ENCODE data around the gene EHBP1.

EHBP1 gene

GRCh38 chr2:63053889-63054602 is 348.5 kb downstream of the EHBP1 start:
- H3K36me3 ChIP-seq (ENCODE audit: insufficient read depth, insufficient read length, low read length), result no peaks in the 10 kb centered on the region
- no peak for TF ChIP-seq ZNF274 (IDR thresholded peaks at IDR 0.05; ENCODE audit: low read depth, low read length)
- no peak for TF ChIP-seq YY1 (IDR thresholded peaks at IDR 0.05; ENCODE audit: insufficient read depth, insufficient read length)
- peak; percentile 95 for TF ChIP-seq SUZ12 (IDR thresholded peaks at IDR 0.05; ENCODE audit: extremely low read depth, insufficient read depth, insufficient read length)
- peaks cover 96% of the 10 kb centered on the region for H3K27me3 ChIP-seq (ENCODE audit: insufficient read depth, insufficient read length)
- peaks cover 13% of the 10 kb centered on the region for H3K4me1 ChIP-seq (ENCODE audit: insufficient read depth, insufficient read length)
- DNase-seq (ENCODE audit: low read depth, low spot score), result no peak
- no peak overlapping the region for H3K9ac ChIP-seq (ENCODE audit: insufficient read length, low read depth)
- H3K4me3 ChIP-seq (ENCODE audit: insufficient read length, low read depth), result no peak overlapping the region
- no peaks in the 10 kb centered on the region for H3K9me3 ChIP-seq (ENCODE audit: insufficient read depth, low read length)

GRCh38 chr2:63054841-63055225 is 349.3 kb downstream of the EHBP1 start:
- Histone ChIP-seq H3K27me3 (ENCODE audit: insufficient read depth, insufficient read length) (peaks cover 94% of the 10 kb centered on the region), H3K9me3 (ENCODE audit: insufficient read depth, low read length) (no peaks in the 10 kb centered on the region), H3K4me3 (ENCODE audit: insufficient read length, low read depth) (peak overlapping the region; percentile 47), H3K9ac (ENCODE audit: insufficient read length, low read depth) (no peak overlapping the region), H3K36me3 (ENCODE audit: insufficient read depth, insufficient read length, low read length) (no peaks in the 10 kb centered on the region), H3K4me1 (ENCODE audit: insufficient read depth, insufficient read length) (peaks cover 15% of the 10 kb centered on the region)
- no peak for DNase-seq (ENCODE audit: low read depth, low spot score)
- TF ChIP-seq YY1 (IDR thresholded peaks at IDR 0.05; ENCODE audit: insufficient read depth, insufficient read length), result no peak
- no peak for TF ChIP-seq ZNF274 (IDR thresholded peaks at IDR 0.05; ENCODE audit: low read depth, low read length)
- TF ChIP-seq SUZ12 (IDR thresholded peaks at IDR 0.05; ENCODE audit: extremely low read depth, insufficient read depth, insufficient read length), result no peak

GRCh38 chr2:63055226-63056106 is 350.0 kb downstream of the EHBP1 start:
- no peaks in the 10 kb centered on the region for H3K9me3 ChIP-seq (ENCODE audit: insufficient read depth, low read length)
- no peak for DNase-seq (ENCODE audit: low read depth, low spot score)
- H3K36me3 ChIP-seq (ENCODE audit: insufficient read depth, insufficient read length, low read length), result no peaks in the 10 kb centered on the region
- peaks cover 15% of the 10 kb centered on the region for H3K4me1 ChIP-seq (ENCODE audit: insufficient read depth, insufficient read length)
- peaks cover 97% of the 10 kb centered on the region for H3K27me3 ChIP-seq (ENCODE audit: insufficient read depth, insufficient read length)
- TF ChIP-seq SUZ12 (IDR thresholded peaks at IDR 0.05; ENCODE audit: extremely low read depth, insufficient read depth, insufficient read length) (peak; percentile 95), YY1 (IDR thresholded peaks at IDR 0.05; ENCODE audit: insufficient read depth, insufficient read length) (no peak), ZNF274 (IDR thresholded peaks at IDR 0.05; ENCODE audit: low read depth, low read length) (no peak)
- H3K4me3 ChIP-seq (ENCODE audit: insufficient read length, low read depth), result peak overlapping the region; percentile 47
- peak overlapping the region; percentile 42 for H3K9ac ChIP-seq (ENCODE audit: insufficient read length, low read depth)

GRCh38 chr2:63056107-63057050 is 350.9 kb downstream of the EHBP1 start:
- H3K27me3 ChIP-seq (ENCODE audit: insufficient read depth, insufficient read length), result peaks cover 98% of the 10 kb centered on the region
- H3K4me3 ChIP-seq (ENCODE audit: insufficient read length, low read depth), result peak overlapping the region; percentile 47
- H3K4me1 ChIP-seq (ENCODE audit: insufficient read depth, insufficient read length), result peaks cover 15% of the 10 kb centered on the region
- peak; percentile 33 for TF ChIP-seq SUZ12 (IDR thresholded peaks at IDR 0.05; ENCODE audit: extremely low read depth, insufficient read depth, insufficient read length)
- no peak for TF ChIP-seq ZNF274 (IDR thresholded peaks at IDR 0.05; ENCODE audit: low read depth, low read length)
- no peak for TF ChIP-seq YY1 (IDR thresholded peaks at IDR 0.05; ENCODE audit: insufficient read depth, insufficient read length)
- no peak for DNase-seq (ENCODE audit: low read depth, low spot score)
- no peak overlapping the region for H3K9ac ChIP-seq (ENCODE audit: insufficient read length, low read depth)
- H3K9me3 ChIP-seq (ENCODE audit: insufficient read depth, low read length), result no peaks in the 10 kb centered on the region
- no peaks in the 10 kb centered on the region for H3K36me3 ChIP-seq (ENCODE audit: insufficient read depth, insufficient read length, low read length)

- peaks cover 98% of the 10 kb centered on the region for H3K27me3 ChIP-seq (ENCODE audit: insufficient read depth, insufficient read length)
- TF ChIP-seq ZNF274 (IDR thresholded peaks at IDR 0.05; ENCODE audit: low read depth, low read length) (no peak), YY1 (IDR thresholded peaks at IDR 0.05; ENCODE audit: insufficient read depth, insufficient read length) (no peak), SUZ12 (IDR thresholded peaks at IDR 0.05; ENCODE audit: extremely low read depth, insufficient read depth, insufficient read length) (no peak)
- no peak for DNase-seq (ENCODE audit: low read depth, low spot score)
- no peak overlapping the region for H3K9ac ChIP-seq (ENCODE audit: insufficient read length, low read depth)
- no peaks in the 10 kb centered on the region for H3K9me3 ChIP-seq (ENCODE audit: insufficient read depth, low read length)
- H3K36me3 ChIP-seq (ENCODE audit: insufficient read depth, insufficient read length, low read length), result no peaks in the 10 kb centered on the region
- peaks cover 11% of the 10 kb centered on the region for H3K4me1 ChIP-seq (ENCODE audit: insufficient read depth, insufficient read length)
- no peak overlapping the region for H3K4me3 ChIP-seq (ENCODE audit: insufficient read length, low read depth)
Observed at GRCh38 chr2:63057249-63058143, 352.0 kb downstream of the EHBP1 start.
